H1 (cell line): ENCODE data around the gene EHBP1. TPM values are rescaled to one million over a fixed set of nuclear protein-coding genes. Genes with fewer than 3 reads are reported as not detected.

Source experiments
- ASH2L ChIP-seq: fragments of 200-600, 300-600 bp; sonication (generic); IDR thresholded peaks from one replicate; pipeline ENCODE4 v1.7.1; 2017; ENCODE audit warnings: low read length
- CBX8 ChIP-seq: fragments of 300-800, 300-1000 bp; sonication (generic); IDR thresholded peaks from 2 replicates; pipeline ENCODE4 v1.7.1; 2016; ENCODE audit warnings: low read depth, low read length, borderline replicate concordance
- CHD2 ChIP-seq: IDR thresholded peaks from 2 replicates; pipeline ENCODE4 v1.6.1; 2012; ENCODE audit warnings: low read length, improper control_type of control experiment
- CHD7 ChIP-seq: fragments of 300-600 bp; sonication (generic); IDR thresholded peaks from 2 replicates; pipeline ENCODE4 v1.7.1; 2012; ENCODE audit warnings: low read length, moderate library complexity, mild to moderate bottlenecking, inconsistent platforms; ENCODE audit not compliant: insufficient replicate concordance
- CREB1 ChIP-seq: IDR thresholded peaks from 2 replicates; pipeline ENCODE4 v1.6.1; 2012; ENCODE audit warnings: inconsistent platforms
- MAFK ChIP-seq: IDR thresholded peaks from 2 replicates; pipeline ENCODE4 v1.6.1; 2012; ENCODE audit warnings: low read depth, mild to moderate bottlenecking, improper control_type of control experiment, low read length
- POLR2A ChIP-seq, 2 experiments: IDR thresholded peaks; 1 replicate in 1 of 2; 2 replicates in 1 of 2; pipeline ENCODE4 v1.6.1; 2011; ENCODE audit warnings: low read depth in 2 of 2, low read length in 2 of 2, mild to moderate bottlenecking in 2 of 2; ENCODE audit errors: control extremely low read depth in 1 of 2
- RXRA ChIP-seq: IDR thresholded peaks from 2 replicates; pipeline ENCODE4 v1.6.1; 2011; ENCODE audit warnings: low read depth, mild to moderate bottlenecking, low read length, moderate library complexity; ENCODE audit not compliant: insufficient read depth
- SP1 ChIP-seq: IDR thresholded peaks from 2 replicates; pipeline ENCODE4 v1.6.1; 2011; ENCODE audit warnings: low read depth, low read length
- TAF1 ChIP-seq: IDR thresholded peaks from 2 replicates; pipeline ENCODE4 v1.6.1; 2011; ENCODE audit warnings: mild to moderate bottlenecking, low read depth, low read length
- USF2 ChIP-seq: IDR thresholded peaks from 2 replicates; pipeline ENCODE4 v1.6.1; 2011; ENCODE audit warnings: low read length, improper control_type of control experiment
- polyA plus RNA-seq, 7 experiments: library from polyadenylated mRNA; depleted of rRNA in 3 of 7; stranded (reverse) in 5 of 7; unstranded in 2 of 7; fragments of >200 nt in 5 of 7; fragments of 200-250 nt in 2 of 7; gene quantifications; 1 replicate in 5 of 7; 2 replicates in 1 of 7; 4 replicates in 1 of 7; pipeline versions ENCODE4 v1.2.1 to v1.2.3, GENCODE V29; 2011 to 2013; ENCODE audit warnings: missing spikeins in 2 of 7, mixed read lengths in 2 of 7
- total RNA-seq: library from RNA; stranded (reverse); fragmentation: NEBNext Ultra II Directional; extraction: Animal tissue kit (Norgen Biotek cat#: 25700); gene quantifications from 2 replicates; pipeline ENCODE4 v1.2.1, GENCODE V29; 2021

The EHBP1 gene
- total and polyA plus RNA-seq, 2 of the 8 experiments (the other 6 are each of a cell fraction or from before 2014, with no cell fraction given) = 12.0 to 64.1 TPM

DNA sequence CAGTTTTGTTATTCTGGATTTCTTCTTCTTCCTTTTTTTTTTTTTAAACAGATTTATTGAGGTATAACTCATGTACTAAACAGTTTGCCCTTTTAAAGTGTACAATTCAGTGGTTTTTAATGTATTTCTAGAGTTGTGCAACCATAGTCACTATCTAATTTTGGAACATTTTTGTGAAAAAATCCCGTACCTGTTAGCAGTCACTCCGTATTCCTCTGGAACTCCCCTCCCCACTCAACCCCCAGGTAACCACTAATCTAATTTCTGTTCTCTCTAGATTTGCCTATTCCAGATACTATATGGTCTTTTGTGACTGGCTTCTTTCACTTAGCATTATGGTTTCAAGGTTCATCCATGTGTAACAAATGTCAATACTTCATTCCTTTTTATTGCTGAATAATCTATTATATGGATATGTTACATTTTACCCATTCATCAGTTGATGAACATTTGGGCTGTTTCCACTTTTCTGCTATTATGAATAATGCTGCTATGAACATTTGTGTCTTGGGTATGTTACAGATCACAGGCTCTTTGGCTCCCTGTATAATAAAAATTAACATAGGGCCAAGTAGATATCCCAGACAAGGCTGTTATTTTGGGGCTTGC lies 21.9 kb downstream of the EHBP1 start (continued):
- TF ChIP-seq CBX8 = no peak
- TF ChIP-seq ASH2L = no peak
- TF ChIP-seq CREB1 = no peak
- no peak for TF ChIP-seq CHD2
- no peak for TF ChIP-seq RXRA
- TF ChIP-seq CHD7 = no peak
- TF ChIP-seq POLR2A (IDR thresholded peaks at IDR 0.05; ENCODE audit: control extremely low read depth in 1 of 2, low read depth in 2 of 2, low read length in 2 of 2) = no peak
- no peak for TF ChIP-seq USF2
- no peak for TF ChIP-seq MAFK
- no peak for TF ChIP-seq SP1
- TF ChIP-seq TAF1 = no peak
